Osteoblast (primary cell): ENCODE data around the gene KIF18A. TPM values are rescaled to one million over a fixed set of nuclear protein-coding genes. Genes with fewer than 3 reads are reported as not detected.

Source experiments
- DNase-seq: peaks from one replicate; pipeline ENCODE4 v3.0.0; 2011; ENCODE audit warnings: low spot score, mixed read lengths; ENCODE audit not compliant: insufficient read length; ENCODE audit errors: missing footprints
- H2AFZ ChIP-seq: 2 replicates; pipeline ENCODE4 v1.6.0; 2011; ENCODE audit warnings: mild to moderate bottlenecking, low read length
- H3K27ac ChIP-seq: 2 replicates; pipeline ENCODE4 v1.5.1; 2011; ENCODE audit warnings: mild to moderate bottlenecking, low read depth, low read length, moderate library complexity
- H3K27me3 ChIP-seq: 2 replicates; pipeline ENCODE4 v1.6.0; 2012; ENCODE audit warnings: mild to moderate bottlenecking, control low read depth, inconsistent platforms, low read length, moderate library complexity; ENCODE audit not compliant: insufficient read depth
- H3K36me3 ChIP-seq: 2 replicates; pipeline ENCODE4 v1.5.1; 2011; ENCODE audit warnings: mild to moderate bottlenecking, low read length, control low read depth, moderate library complexity; ENCODE audit not compliant: insufficient read depth
- H3K4me1 ChIP-seq: 2 replicates; pipeline ENCODE4 v1.5.1; 2011; ENCODE audit warnings: mild to moderate bottlenecking, low read length, control low read depth, moderate library complexity; ENCODE audit not compliant: insufficient read depth
- H3K4me2 ChIP-seq: 2 replicates; pipeline ENCODE4 v1.6.0; 2011; ENCODE audit warnings: mild to moderate bottlenecking, low read length; ENCODE audit not compliant: insufficient read depth
- H3K4me3 ChIP-seq: fragments of 200-600 bp; sonication (generic); 3 replicates; pipeline ENCODE4 v1.5.1; 2012; ENCODE audit warnings: mild to moderate bottlenecking, low read length, inconsistent platforms; ENCODE audit not compliant: insufficient read depth
- H3K79me2 ChIP-seq: 2 replicates; pipeline ENCODE4 v1.6.0; 2012; ENCODE audit warnings: mild to moderate bottlenecking, low read length, control low read depth, inconsistent platforms; ENCODE audit not compliant: insufficient read depth
- H3K9me3 ChIP-seq: 2 replicates; pipeline ENCODE4 v1.5.1; 2011; ENCODE audit warnings: low read depth, low read length, control low read depth
- H4K20me1 ChIP-seq: 2 replicates; pipeline ENCODE4 v1.6.0; 2012; ENCODE audit warnings: mild to moderate bottlenecking, low read length, control low read depth; ENCODE audit not compliant: insufficient read depth
- total RNA-seq: library from RNA; depleted of rRNA; stranded (reverse); fragments of >200 nt; gene quantifications from 2 replicates; pipeline ENCODE4 v1.2.3, GENCODE V29; 2012
- TF ChIP-seq, protein P1 (sequence below): IDR thresholded peaks from 2 replicates; pipeline ENCODE4 v1.5.1; 2011; ENCODE audit warnings: mild to moderate bottlenecking, low read depth, low read length, moderate library complexity; ENCODE audit errors: extremely low read depth

The KIF18A gene
- 4.0 and 5.0 TPM in 2 replicates for total RNA-seq

DNA sequence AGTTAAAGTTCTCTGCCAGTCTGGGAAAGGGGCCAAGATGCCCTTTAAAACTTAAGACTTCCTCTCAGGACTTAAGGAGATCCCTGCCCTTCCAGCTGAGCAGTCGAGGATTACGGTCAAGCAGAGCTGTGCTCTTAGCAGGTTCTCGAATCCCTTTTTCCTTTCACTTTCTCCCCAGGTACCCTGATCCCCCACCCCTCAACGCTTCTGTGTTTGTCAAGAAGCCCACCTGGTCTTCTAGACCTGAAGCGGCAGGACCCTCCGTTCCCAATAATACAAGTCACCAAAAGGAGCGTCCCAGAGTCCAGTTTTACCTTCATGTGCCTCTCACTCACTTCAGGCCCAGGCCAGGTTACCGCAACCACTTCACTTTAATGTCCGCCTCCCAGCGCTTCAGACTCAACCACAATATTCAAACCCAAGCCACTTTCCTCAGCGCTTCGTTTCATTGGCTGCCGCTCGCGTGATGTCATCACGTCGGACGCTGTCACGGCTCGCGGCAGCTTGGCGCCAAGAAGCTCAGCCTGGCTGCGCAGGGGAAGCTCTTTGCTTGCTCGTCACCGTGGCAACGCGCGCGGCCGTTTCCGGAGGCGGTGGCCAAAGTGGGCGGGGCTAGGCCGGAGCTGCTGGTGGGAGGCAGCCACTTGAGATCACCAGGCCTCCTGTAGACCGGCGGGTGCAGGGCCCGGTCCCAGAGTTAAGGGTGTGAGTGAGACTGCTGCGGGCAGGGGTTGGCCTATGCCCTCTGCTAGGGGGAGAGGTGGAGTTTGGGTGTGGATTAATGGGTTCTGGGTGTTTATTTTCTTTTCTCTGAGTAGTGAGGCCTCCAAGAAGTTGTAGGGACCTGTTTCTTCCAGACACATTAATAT is at the start of gene KIF18A, which contains the start of gene METTL15:
KIF18A (minus strand) TSS at position 407 of the 869 bp plus-strand sequence. CDS start 10,209 bp downstream, outside the sequence.
METTL15 (plus strand) TSS at position 639 of the 869 bp plus-strand sequence. CDS start 4,947 bp downstream, outside the sequence.
- Histone ChIP-seq H3K4me2 (peak within 1 kb of the TSS; percentile 94), H3K4me1 (peaks cover 38% of the 10 kb centered on the region), H3K27ac (peak within 1 kb of the TSS; percentile 97), H3K4me3 (peak within 1 kb of the TSS; percentile 85), H3K36me3 (no peaks in the 10 kb centered on the region), H3K79me2 (peaks cover 86% of the 10 kb centered on the region), H3K27me3 (no peaks in the 10 kb centered on the region), H3K9me3 (no peaks in the 10 kb centered on the region), H2AFZ (peak within 1 kb of the TSS; percentile 69), H4K20me1 (no peaks in the 10 kb centered on the region)
- DNase-seq = peak; percentile 85
- TF ChIP-seq, protein P1, sequence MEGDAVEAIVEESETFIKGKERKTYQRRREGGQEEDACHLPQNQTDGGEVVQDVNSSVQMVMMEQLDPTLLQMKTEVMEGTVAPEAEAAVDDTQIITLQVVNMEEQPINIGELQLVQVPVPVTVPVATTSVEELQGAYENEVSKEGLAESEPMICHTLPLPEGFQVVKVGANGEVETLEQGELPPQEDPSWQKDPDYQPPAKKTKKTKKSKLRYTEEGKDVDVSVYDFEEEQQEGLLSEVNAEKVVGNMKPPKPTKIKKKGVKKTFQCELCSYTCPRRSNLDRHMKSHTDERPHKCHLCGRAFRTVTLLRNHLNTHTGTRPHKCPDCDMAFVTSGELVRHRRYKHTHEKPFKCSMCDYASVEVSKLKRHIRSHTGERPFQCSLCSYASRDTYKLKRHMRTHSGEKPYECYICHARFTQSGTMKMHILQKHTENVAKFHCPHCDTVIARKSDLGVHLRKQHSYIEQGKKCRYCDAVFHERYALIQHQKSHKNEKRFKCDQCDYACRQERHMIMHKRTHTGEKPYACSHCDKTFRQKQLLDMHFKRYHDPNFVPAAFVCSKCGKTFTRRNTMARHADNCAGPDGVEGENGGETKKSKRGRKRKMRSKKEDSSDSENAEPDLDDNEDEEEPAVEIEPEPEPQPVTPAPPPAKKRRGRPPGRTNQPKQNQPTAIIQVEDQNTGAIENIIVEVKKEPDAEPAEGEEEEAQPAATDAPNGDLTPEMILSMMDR = no peak

DNA sequence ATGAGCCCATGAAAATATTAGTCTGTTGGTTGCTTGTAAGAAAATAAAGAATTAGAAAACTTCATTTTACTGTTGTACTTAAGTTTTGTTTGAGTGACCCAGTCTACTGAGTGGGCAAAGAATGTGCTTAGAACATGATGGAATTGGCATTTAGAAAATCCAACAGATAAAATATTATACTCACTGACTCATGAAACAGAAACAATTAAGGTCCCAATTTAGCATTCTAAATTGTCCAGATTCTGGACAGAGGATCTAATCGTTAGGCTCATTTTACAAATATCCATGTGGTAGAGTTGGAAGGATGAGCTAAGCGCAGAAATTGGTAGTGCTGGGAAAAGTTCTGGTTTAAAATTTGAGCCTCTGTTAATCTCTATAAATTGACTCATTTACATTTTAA is 45.6 kb upstream of the KIF18A start:
- Histone ChIP-seq H3K4me3 (no peak overlapping the region), H3K4me1 (peaks cover 6% of the 10 kb centered on the region), H3K27ac (peak overlapping the region; percentile 51), H2AFZ (no peak overlapping the region), H3K36me3 (peaks cover 9% of the 10 kb centered on the region), H4K20me1 (no peaks in the 10 kb centered on the region), H3K4me2 (no peak overlapping the region), H3K9me3 (no peaks in the 10 kb centered on the region), H3K27me3 (no peaks in the 10 kb centered on the region), H3K79me2 (peaks cover 9% of the 10 kb centered on the region)
- DNase-seq = no peak
- TF ChIP-seq, protein P1 = no peak

DNA sequence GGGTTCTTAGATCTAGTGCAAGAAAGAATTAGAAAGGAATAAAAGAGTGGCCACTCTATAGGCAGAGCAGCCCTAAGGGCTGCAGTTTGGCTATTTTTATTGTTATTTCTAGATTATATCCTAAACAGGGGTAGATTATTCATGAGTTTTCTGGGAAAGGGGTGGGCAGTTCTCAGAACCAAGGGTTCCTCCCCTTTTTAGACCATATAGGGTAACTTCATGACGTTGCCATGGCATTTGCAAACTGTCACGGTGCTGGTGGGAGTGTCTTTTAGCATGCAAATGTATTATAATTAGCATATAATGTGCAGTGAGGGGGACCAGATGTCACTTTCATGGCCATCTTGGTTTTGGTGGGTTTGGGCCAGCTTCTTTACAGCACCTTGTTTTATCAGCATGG is 44.8 kb upstream of the KIF18A start:
- Histone ChIP-seq H4K20me1 (no peaks in the 10 kb centered on the region), H3K4me2 (no peak overlapping the region), H3K36me3 (peaks cover under 1% of the 10 kb centered on the region), H3K79me2 (peaks cover 8% of the 10 kb centered on the region), H3K9me3 (no peaks in the 10 kb centered on the region), H3K4me1 (peaks cover 6% of the 10 kb centered on the region), H3K4me3 (no peak overlapping the region), H2AFZ (no peak overlapping the region), H3K27ac (peak overlapping the region; percentile 8), H3K27me3 (no peaks in the 10 kb centered on the region)
- no peak for DNase-seq
- TF ChIP-seq, protein P1 = no peak

DNA sequence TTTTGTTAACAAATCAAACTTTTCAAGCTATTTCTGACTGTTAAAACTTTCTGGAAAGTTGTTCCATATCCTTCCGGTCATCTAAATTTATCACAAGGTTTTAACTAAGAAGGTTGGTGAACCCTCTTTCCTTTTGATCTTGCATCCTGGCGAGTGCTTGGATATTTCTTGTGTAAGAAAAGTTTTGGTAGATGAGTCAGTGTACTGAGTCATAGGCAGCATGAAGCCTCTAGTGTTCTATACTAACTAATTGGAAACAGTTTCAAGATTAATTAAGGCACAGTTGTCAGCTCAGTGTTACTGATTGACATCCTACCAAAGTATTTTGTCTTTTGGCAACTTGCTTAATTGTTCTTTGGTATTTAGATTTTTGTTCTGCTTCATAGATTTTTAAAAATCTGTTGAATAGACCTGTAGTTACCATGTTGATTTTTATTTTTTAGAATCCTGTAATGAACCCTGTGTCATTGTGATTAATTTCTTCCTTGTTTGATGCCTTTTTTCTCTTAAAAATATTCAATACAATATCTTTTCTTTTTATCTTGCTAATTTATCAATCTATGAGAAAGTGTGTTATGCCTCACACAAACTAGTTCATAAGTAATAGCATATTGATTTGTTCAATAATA is 38.3 kb upstream of the KIF18A start:
- H3K4me3 ChIP-seq = no peak overlapping the region
- H3K27me3 ChIP-seq = no peaks in the 10 kb centered on the region
- no peak for DNase-seq
- peak overlapping the region; percentile 40 for H3K4me2 ChIP-seq
- H2AFZ ChIP-seq = no peak overlapping the region
- no peaks in the 10 kb centered on the region for H4K20me1 ChIP-seq
- no peaks in the 10 kb centered on the region for H3K9me3 ChIP-seq
- TF ChIP-seq, protein P1 = no peak
- H3K36me3 ChIP-seq = peaks cover 2% of the 10 kb centered on the region
- peaks cover 13% of the 10 kb centered on the region for H3K4me1 ChIP-seq
- no peak overlapping the region for H3K27ac ChIP-seq
- peaks cover 2% of the 10 kb centered on the region for H3K79me2 ChIP-seq
